Measurements from ENCODE around the gene NARF.
A peak's percentile ranks its signal among the peaks of the same experiment; 100 is the strongest.

NARF gene

GRCh38 chr17:82490512-82491195 is 32.1 kb downstream of the NARF start:
- in situ Hi-C loops (cut with HindIII; ENCODE audit: low sequenced_read_pairs), result no loop called here
- H3K4me3 ChIP-seq (ENCODE audit: low read depth, low read length), result no peak overlapping the region
- no peak for DNase-seq (ENCODE audit: low read depth)
- TF ChIP-seq CTCF (IDR thresholded peaks at IDR 0.05; ENCODE audit: low read depth, low read length, missing control alignments), result no peak

GRCh38 chr17:82491196-82491530 is 32.6 kb downstream of the NARF start:
- no peak for TF ChIP-seq CTCF (IDR thresholded peaks at IDR 0.05; ENCODE audit: low read depth, low read length, missing control alignments)
- in situ Hi-C loops (cut with HindIII; ENCODE audit: low sequenced_read_pairs), result no loop called here
- no peak for DNase-seq (ENCODE audit: low read depth)
- no peak overlapping the region for H3K4me3 ChIP-seq (ENCODE audit: low read depth, low read length)

- in situ Hi-C loops (cut with HindIII; ENCODE audit: low sequenced_read_pairs), result no loop called here
- H3K4me3 ChIP-seq (ENCODE audit: low read depth, low read length), result no peak overlapping the region
- DNase-seq (ENCODE audit: low read depth), result no peak
- no peak for TF ChIP-seq CTCF (IDR thresholded peaks at IDR 0.05; ENCODE audit: low read depth, low read length, missing control alignments)
Measured at GRCh38 chr17:82491533-82491932, 33.0 kb downstream of the NARF start.

GRCh38 chr17:82492643-82493225 is 34.2 kb downstream of the NARF start:
- H3K4me3 ChIP-seq (ENCODE audit: low read depth, low read length), result no peak overlapping the region
- no peak for DNase-seq (ENCODE audit: low read depth)
- in situ Hi-C loops (cut with HindIII; ENCODE audit: low sequenced_read_pairs), result no loop called here
- TF ChIP-seq CTCF (IDR thresholded peaks at IDR 0.05; ENCODE audit: low read depth, low read length, missing control alignments), result no peak

GRCh38 chr17:82493226-82493781 is 34.8 kb downstream of the NARF start:
- in situ Hi-C loops (cut with HindIII; ENCODE audit: low sequenced_read_pairs), result no loop called here
- no peak for DNase-seq (ENCODE audit: low read depth)
- no peak for TF ChIP-seq CTCF (IDR thresholded peaks at IDR 0.05; ENCODE audit: low read depth, low read length, missing control alignments)
- H3K4me3 ChIP-seq (ENCODE audit: low read depth, low read length), result no peak overlapping the region

- TF ChIP-seq CTCF (IDR thresholded peaks at IDR 0.05; ENCODE audit: low read depth, low read length, missing control alignments), result peak; percentile 83
- in situ Hi-C loops (cut with HindIII; ENCODE audit: low sequenced_read_pairs), result no loop called here
- no peak overlapping the region for H3K4me3 ChIP-seq (ENCODE audit: low read depth, low read length)
- peak; percentile 85 for DNase-seq (ENCODE audit: low read depth)
Measured at GRCh38 chr17:82494236-82495055, 35.9 kb downstream of the NARF start.
